Measurements from ENCODE around the gene GAB2. TPM values are rescaled to one million over a fixed set of nuclear protein-coding genes. Genes with fewer than 3 reads are reported as not detected.

Gene GAB2
- total RNA-seq, 2 experiments from 2014 or later, result 10.7 to 11.9 TPM

DNA sequence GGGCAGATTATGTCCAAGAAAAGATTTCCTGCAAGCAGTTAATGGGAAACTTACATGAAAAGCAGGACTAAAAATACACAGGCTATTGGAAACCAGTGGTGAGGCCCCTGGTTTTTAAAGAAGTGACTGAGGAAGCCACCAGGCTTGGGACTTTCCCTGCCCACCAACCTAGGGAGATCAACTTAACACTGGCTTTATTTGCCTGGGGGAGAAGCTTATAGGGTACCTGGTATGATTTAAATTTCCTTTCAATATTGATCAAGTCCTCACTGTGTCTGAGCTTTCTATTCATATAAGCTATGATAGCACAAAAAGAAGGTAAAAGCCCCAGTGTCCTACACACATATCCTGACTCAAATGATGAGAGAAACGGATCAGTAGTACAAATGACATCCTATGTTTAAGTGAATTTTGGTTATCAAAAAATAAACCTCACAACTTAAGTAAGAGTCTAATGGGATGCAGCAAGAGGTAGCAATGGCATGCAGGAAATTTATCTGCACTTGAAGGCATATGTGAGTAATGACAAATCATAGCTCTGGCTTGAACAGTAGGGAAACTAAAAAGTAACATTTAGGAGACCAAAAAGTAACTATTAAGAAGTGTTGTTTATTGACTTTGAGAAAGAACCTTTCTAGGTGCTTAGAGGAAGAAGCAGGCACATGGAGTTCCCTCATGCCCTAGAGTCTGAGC lies 85.3 kb downstream of the GAB2 start:
- Mint-ChIP-seq H3K27ac (no peak overlapping the region), H3K4me3 (no peak overlapping the region), H3K4me1 (ENCODE audit: low read depth) (no peaks in the 10 kb centered on the region), H3K36me3 (ENCODE audit: low read depth) (no peaks in the 10 kb centered on the region), H3K27me3 (no peaks in the 10 kb centered on the region), H3K9me3 (no peaks in the 10 kb centered on the region)
- intact Hi-C loops (cut with DNase I, micrococcal nuclease), result no loop called here
- CTCF ChIA-PET, result no interaction called here
- Histone ChIP-seq H3K36me3 (ENCODE audit: insufficient read depth, low read length) (no peaks in the 10 kb centered on the region), H3K4me1 (ENCODE audit: insufficient read depth, low read length) (no peaks in the 10 kb centered on the region), H3K4me3 (ENCODE audit: low read length) (no peak overlapping the region), H3K27ac (ENCODE audit: low read depth in 1 of 2, low read length in 2 of 2) (no peak overlapping the region), H3K27me3 (ENCODE audit: control insufficient read depth in 1 of 2, insufficient read depth in 2 of 2, low read length in 2 of 2) (no peaks in the 10 kb centered on the region), H3K9me3 (ENCODE audit: control insufficient read depth in 1 of 2, insufficient read depth in 1 of 2, low read length in 2 of 2) (no peaks in the 10 kb centered on the region)
- DNase-seq (no peak), ATAC-seq (ENCODE audit: poor library complexity) (no peak)
- POLR2A ChIA-PET, result no interaction called here
- TF ChIP-seq CTCF (IDR thresholded peaks at IDR 0.05), result no peak

GRCh38 chr11:78331711-78332110 lies 85.9 kb downstream of the GAB2 start:
- ChIA-PET CTCF (no interaction called here), POLR2A (no interaction called here)
- Mint-ChIP-seq H3K9me3 (no peaks in the 10 kb centered on the region), H3K36me3 (ENCODE audit: low read depth) (no peaks in the 10 kb centered on the region), H3K4me3 (no peak overlapping the region), H3K27me3 (no peaks in the 10 kb centered on the region), H3K27ac (no peak overlapping the region), H3K4me1 (ENCODE audit: low read depth) (no peaks in the 10 kb centered on the region)
- TF ChIP-seq CTCF (IDR thresholded peaks at IDR 0.05), result no peak
- no peaks in the 10 kb centered on the region for H3K4me1 ChIP-seq (ENCODE audit: insufficient read depth, low read length)
- H3K27ac ChIP-seq (ENCODE audit: low read depth in 1 of 2, low read length in 2 of 2), result no peak overlapping the region
- no peak overlapping the region for H3K4me3 ChIP-seq (ENCODE audit: low read length)
- H3K27me3 ChIP-seq (ENCODE audit: control insufficient read depth in 1 of 2, insufficient read depth in 2 of 2, low read length in 2 of 2), result no peaks in the 10 kb centered on the region
- no peaks in the 10 kb centered on the region for H3K36me3 ChIP-seq (ENCODE audit: insufficient read depth, low read length)
- no peak for ATAC-seq (ENCODE audit: poor library complexity)
- intact Hi-C loops (cut with DNase I, micrococcal nuclease), result no loop called here
- no peak for DNase-seq
- no peaks in the 10 kb centered on the region for H3K9me3 ChIP-seq (ENCODE audit: control insufficient read depth in 1 of 2, insufficient read depth in 1 of 2, low read length in 2 of 2)

GRCh38 chr11:78330361-78330760 lies 87.3 kb downstream of the GAB2 start:
- no peaks in the 10 kb centered on the region for H3K9me3 ChIP-seq (ENCODE audit: control insufficient read depth in 1 of 2, insufficient read depth in 1 of 2, low read length in 2 of 2)
- H3K4me3 ChIP-seq (ENCODE audit: low read length), result no peak overlapping the region
- DNase-seq (no peak), ATAC-seq (ENCODE audit: poor library complexity) (no peak)
- TF ChIP-seq CTCF (IDR thresholded peaks at IDR 0.05), result no peak
- no peaks in the 10 kb centered on the region for H3K36me3 ChIP-seq (ENCODE audit: insufficient read depth, low read length)
- no peaks in the 10 kb centered on the region for H3K27me3 Mint-ChIP-seq
- no peak overlapping the region for H3K27ac Mint-ChIP-seq
- peaks cover 8% of the 10 kb centered on the region for H3K4me1 Mint-ChIP-seq (ENCODE audit: low read depth)
- H3K36me3 Mint-ChIP-seq (ENCODE audit: low read depth), result no peaks in the 10 kb centered on the region
- POLR2A ChIA-PET, result no interaction called here
- peaks cover under 1% of the 10 kb centered on the region for H3K4me1 ChIP-seq (ENCODE audit: insufficient read depth, low read length)
- intact Hi-C loops (cut with DNase I, micrococcal nuclease), result no loop called here
- no peak overlapping the region for H3K27ac ChIP-seq (ENCODE audit: low read depth in 1 of 2, low read length in 2 of 2)
- H3K4me3 Mint-ChIP-seq, result no peak overlapping the region
- no peaks in the 10 kb centered on the region for H3K9me3 Mint-ChIP-seq
- CTCF ChIA-PET, result no interaction called here
- H3K27me3 ChIP-seq (ENCODE audit: control insufficient read depth in 1 of 2, insufficient read depth in 2 of 2, low read length in 2 of 2), result no peaks in the 10 kb centered on the region

Measured in CD4-positive, alpha-beta T cell (primary cell).